22Rv1 (cell line): Measurements from ENCODE around the gene RSRP1.

Experiments used
- H3K27ac ChIP-seq: fragments of 450-650 bp; 2 replicates; pipeline ENCODE4 v1.5.1; 2017
- ZFX ChIP-seq: fragments of 450-650 bp; IDR thresholded peaks from 2 replicates; pipeline ENCODE4 v1.6.1; 2017; ENCODE audit warnings: antibody characterized with exemption, borderline replicate concordance
- TF ChIP-seq, protein P1 (sequence below): fragments of 450-650 bp; IDR thresholded peaks from 2 replicates; pipeline ENCODE4 v1.5.1; 2017; ENCODE audit warnings: mild to moderate bottlenecking

The RSRP1 gene

DNA sequence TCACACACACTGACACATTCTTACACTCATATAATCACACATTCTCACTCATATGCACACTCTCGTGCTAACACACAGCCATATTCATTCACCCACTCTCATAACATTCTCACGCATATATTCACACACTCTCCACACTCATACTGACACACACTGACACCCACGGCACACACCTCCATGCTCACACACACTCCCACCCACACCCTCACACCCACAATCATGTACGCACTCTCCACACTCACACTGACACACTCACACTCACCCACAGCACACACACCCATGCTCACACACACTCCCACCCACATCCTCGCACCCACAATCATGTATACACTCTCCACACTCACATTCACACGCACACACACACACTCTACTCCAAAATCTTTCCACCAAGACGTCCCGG, 53.2 kb downstream of the RSRP1 start:
- H3K27ac ChIP-seq, result no peak overlapping the region
- TF ChIP-seq ZFX, result no peak
- TF ChIP-seq, protein P1, sequence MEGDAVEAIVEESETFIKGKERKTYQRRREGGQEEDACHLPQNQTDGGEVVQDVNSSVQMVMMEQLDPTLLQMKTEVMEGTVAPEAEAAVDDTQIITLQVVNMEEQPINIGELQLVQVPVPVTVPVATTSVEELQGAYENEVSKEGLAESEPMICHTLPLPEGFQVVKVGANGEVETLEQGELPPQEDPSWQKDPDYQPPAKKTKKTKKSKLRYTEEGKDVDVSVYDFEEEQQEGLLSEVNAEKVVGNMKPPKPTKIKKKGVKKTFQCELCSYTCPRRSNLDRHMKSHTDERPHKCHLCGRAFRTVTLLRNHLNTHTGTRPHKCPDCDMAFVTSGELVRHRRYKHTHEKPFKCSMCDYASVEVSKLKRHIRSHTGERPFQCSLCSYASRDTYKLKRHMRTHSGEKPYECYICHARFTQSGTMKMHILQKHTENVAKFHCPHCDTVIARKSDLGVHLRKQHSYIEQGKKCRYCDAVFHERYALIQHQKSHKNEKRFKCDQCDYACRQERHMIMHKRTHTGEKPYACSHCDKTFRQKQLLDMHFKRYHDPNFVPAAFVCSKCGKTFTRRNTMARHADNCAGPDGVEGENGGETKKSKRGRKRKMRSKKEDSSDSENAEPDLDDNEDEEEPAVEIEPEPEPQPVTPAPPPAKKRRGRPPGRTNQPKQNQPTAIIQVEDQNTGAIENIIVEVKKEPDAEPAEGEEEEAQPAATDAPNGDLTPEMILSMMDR, result no peak

DNA sequence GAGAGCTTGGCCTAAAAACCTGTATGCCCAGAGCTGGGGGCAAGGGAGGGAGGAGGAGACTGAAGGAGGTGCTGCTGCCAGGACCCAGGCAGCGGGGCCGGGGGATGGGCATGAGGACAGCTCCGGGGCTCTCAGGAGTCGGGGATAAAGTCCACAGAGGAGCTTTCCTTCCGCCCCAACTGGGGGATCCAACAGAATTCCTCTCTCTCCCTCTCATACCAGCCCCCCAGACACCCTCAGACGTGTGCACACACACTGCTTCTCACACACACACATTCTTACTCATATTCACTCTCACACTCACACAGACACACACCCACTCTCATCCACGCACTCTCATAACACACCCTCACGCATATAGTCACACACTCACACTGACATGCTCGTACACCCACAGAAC, 54.0 kb downstream of the RSRP1 start:
- no peak overlapping the region for H3K27ac ChIP-seq
- TF ChIP-seq, protein P1, result no peak
- TF ChIP-seq ZFX, result no peak
